ENCODE data around the gene PLEKHM3. TPM values are rescaled to one million over a fixed set of nuclear protein-coding genes. Genes with fewer than 3 reads are reported as not detected.
A peak's percentile ranks its signal among the peaks of the same experiment; 100 is the strongest.

The PLEKHM3 gene
- total and polyA plus RNA-seq, 2 of the 4 experiments (the other 2 are of a cell fraction): 2.4 to 11.3 TPM

DNA sequence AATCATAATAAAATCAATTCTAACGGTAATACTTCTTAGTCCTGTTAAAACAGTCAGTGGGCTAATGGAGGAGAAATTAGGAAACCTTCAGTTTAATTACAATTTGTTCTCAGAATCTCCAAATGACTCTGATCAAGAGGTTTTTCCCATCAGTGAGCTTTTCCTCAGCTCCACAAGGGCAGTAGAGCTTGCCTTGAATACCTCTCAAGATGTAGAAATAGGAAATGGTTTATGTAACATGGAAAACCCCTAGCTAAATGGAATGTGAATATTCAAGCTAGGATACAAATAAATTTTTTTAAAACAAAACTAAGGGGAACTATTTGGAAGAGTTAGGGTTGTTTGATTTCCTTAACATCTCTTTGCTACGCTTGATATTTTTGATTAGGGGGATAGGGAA is 87.5 kb downstream of the PLEKHM3 start:
- Histone ChIP-seq H2BK20ac (ENCODE audit: low read depth, low read length) (no peak overlapping the region), H4K5ac (ENCODE audit: low read depth, low read length) (no peak overlapping the region), H4K8ac (ENCODE audit: low read depth in 2 of 2, low read length in 2 of 2) (no peak overlapping the region), H3K27ac (ENCODE audit: insufficient read depth, low read length) (no peak overlapping the region), H4K20me1 (ENCODE audit: insufficient read depth, low read length) (no peaks in the 10 kb centered on the region), H2AK5ac (ENCODE audit: low read depth, low read length) (no peak overlapping the region), H3K9me1 (ENCODE audit: insufficient read depth, low read length) (no peaks in the 10 kb centered on the region), H4K91ac (ENCODE audit: insufficient read depth, low read depth, low read length) (no peak overlapping the region), H3K23ac (ENCODE audit: low read depth, low read length) (no peak overlapping the region), H3K4me2 (ENCODE audit: low read depth, low read length) (no peak overlapping the region), H3K9me3 (ENCODE audit: control insufficient read depth, insufficient read depth, low read length) (no peaks in the 10 kb centered on the region), H3K4ac (ENCODE audit: low read depth, low read length) (no peak overlapping the region), H2AK9ac (replicated peaks; ENCODE audit: low read depth, low read length, poor library complexity) (no peak overlapping the region), H2BK120ac (ENCODE audit: low read depth, low read length) (no peak overlapping the region), H3K27me3 (ENCODE audit: control insufficient read depth, insufficient read depth, low read length) (no peaks in the 10 kb centered on the region), H3K36me3 (ENCODE audit: control insufficient read depth, insufficient read depth, low read length) (no peaks in the 10 kb centered on the region), H3K9ac (ENCODE audit: low read depth, low read length) (no peak overlapping the region), H3K14ac (replicated peaks; ENCODE audit: low read depth, low read length) (no peak overlapping the region), H3K56ac (ENCODE audit: extremely low read depth, insufficient read depth, low read length) (no peak overlapping the region), H2BK15ac (ENCODE audit: low read depth, low read length) (no peak overlapping the region), H2BK5ac (ENCODE audit: low read depth, low read length, poor library complexity, severe bottlenecking) (no peak overlapping the region), H3K4me1 (ENCODE audit: control insufficient read depth, insufficient read depth, low read length) (no peaks in the 10 kb centered on the region), H2AFZ (replicated peaks; ENCODE audit: low read length, poor library complexity) (no peak overlapping the region), H3K79me1 (ENCODE audit: low read depth in 1 of 2, low read length in 2 of 2) (no peaks in the 10 kb centered on the region), H3K4me3 (ENCODE audit: insufficient read depth, low read depth, low read length) (no peak overlapping the region), H3K18ac (ENCODE audit: low read depth, low read length) (no peak overlapping the region)
- intact Hi-C loops (cut with micrococcal nuclease): no loop called here
- POLR2A ChIA-PET (ENCODE audit: unreplicated experiment): no interaction called here
- in situ Hi-C loops (cut with MboI; ENCODE audit: low sequenced_read_pairs): no loop called here
- ATAC-seq (ENCODE audit: low read depth) (no peak), DNase-seq (peak; percentile 46)
- BruUV-seq (replicated peaks): no TSS peak
- WGBS, 2 experiments (ENCODE audit: extremely low coverage in 2 of 2, insufficient read length in 1 of 2): no CpG with 5 or more reads among the region's 2 CpGs
- dilution Hi-C loops (cut with HindIII; ENCODE audit: low sequenced_read_pairs, unreplicated experiment): no loop called here
- CTCF ChIA-PET: no interaction called here
- TF ChIP-seq MAZ (IDR thresholded peaks at IDR 0.05; ENCODE audit: borderline replicate concordance, low read depth, low read length): no peak

All from IMR-90 (cell line).